T-helper 22 cell (primary cell): ENCODE data around the gene ATP6AP2.
"Not testable (repeated sequence)": the region's sequence is repeated elsewhere in the genome, so short reads cannot be mapped to it uniquely, and the experiment has no call there.

ENCODE experiments used
- DNase-seq: peaks from one replicate; pipeline ENCODE4 v3.0.0-alpha.2; 2020; ENCODE audit warnings: low read depth

ATP6AP2 gene

GRCh38 chrX:40576291-40576690 is 4.5 kb upstream of the ATP6AP2 start:
- DNase-seq, result no peak

GRCh38 chrX:40578039-40578695 is 2.6 kb upstream of the ATP6AP2 start:
- DNase-seq, result no peak

DNA sequence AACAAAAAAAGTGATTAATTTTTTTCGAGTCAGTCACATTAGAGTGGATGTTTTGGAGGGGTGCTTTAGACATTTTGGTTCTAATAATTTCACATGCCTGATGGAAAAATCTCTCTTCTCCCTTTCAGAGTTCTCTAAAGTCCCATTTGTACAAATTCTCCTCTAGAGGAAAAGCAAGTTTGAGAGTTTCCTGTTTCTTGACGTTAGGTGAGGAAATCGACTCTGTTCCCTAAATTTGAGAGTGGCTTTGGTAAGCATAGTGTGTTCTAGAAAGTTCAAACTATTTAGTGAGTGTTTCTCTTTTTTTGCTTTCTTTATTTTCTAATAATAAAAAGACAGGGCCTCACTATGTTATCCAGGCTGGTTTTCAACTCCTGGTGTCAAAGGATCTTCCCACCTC is 1.6 kb upstream of the ATP6AP2 start:
- no peak for DNase-seq

DNA sequence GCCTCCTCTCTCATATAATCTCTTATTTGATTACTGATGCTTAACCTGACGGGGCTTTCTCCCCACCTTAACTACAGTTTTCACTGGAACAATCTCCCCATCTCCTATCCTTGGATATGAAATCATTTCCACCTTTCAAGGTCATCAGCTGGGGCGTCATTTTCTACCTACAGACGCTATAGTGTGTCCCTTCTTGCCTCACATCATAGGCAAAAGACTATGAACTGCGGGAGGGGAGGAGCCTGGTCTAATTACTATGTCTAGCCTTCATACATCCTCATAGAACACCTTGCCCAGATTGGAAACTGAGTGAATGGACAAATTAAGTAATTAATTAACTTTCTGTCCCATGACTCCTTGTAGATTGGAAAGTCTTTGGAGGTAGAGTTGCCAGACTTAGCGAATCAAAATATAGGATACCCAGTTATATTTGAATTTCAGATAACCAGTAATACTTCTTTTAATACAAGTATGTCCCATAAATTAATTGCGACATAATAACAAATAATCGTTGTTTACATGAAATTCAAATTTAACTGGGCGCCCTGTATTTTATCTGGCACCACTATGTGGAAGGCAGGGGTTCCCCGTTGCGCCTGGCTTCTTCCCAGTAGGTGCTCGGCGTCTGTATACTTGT is 752 bp upstream of the ATP6AP2 start:
- DNase-seq, result no peak

DNA sequence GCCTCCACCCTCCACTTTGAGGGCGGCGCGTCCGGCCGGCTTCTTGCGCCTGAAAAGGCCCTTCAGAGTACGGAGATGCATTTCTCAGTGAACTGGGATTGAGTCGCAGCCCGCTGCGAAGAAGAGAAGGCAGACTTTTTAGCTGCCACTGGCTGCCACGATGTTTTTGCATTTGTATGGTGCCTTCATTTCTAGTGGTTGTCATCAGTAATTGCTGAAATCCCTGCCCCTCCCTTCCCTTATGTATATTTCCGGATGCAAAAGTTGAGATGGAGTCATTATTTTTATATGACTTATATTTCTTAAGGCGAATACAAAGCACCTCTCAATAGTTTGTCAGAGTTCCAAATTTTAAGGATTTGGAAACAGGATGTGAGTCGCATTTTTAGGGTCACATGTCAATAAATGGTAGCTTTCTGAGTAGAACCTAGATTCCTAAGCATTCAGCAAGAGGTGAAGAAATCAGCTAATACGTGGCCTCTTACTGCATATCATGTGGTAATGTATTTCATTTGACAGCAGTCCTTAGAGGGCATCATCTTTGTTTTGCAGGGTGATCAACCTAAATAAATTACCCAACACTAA is 658 bp downstream of the ATP6AP2 start:
- no peak for DNase-seq

DNA sequence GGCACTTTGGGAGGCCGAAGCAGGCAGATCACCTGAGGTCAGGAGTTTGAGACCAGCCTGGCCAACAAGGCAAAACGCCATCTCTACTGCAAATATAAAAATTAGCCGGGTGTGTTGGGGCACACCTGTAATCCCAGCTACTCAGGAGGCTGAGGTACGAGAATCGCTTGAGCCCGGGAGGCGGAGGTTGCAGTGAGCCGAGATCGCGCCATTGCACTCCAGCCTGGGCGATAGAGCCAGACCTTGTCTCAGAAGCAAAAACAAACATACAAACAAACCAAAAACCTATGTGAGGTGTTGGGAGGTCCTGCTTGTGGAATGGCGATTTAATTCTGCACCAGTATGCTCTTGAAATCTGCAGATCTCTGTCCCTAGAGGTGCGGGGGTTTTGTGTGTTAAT is 1.4 kb downstream of the ATP6AP2 start:
- DNase-seq, result not testable (repeated sequence)

GRCh38 chrX:40582811-40583210 is 2.0 kb downstream of the ATP6AP2 start:
- no peak for DNase-seq

DNA sequence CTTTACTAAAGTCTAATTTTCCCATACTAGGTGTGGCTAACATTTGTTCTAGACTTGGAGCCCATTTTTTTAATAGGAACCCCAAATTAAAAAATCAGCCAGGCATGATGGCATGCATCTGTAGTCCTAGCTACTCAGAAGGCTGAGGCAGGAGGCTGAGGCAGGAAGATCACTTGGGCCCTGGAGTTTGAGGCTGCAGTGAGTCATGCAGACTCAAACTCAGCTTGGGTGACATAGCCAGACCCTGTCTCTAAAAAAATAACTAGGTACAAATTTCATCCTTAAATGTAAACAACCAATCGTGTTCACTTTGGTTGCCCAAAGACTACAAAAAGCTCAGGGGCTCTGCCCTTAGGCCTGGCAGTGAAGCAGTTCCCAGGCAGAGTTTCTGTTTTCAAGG is 6.9 kb downstream of the ATP6AP2 start:
- DNase-seq, result not testable (repeated sequence)

GRCh38 chrX:40589616-40590321 is 9.0 kb downstream of the ATP6AP2 start:
- DNase-seq, result not testable (repeated sequence)

DNA sequence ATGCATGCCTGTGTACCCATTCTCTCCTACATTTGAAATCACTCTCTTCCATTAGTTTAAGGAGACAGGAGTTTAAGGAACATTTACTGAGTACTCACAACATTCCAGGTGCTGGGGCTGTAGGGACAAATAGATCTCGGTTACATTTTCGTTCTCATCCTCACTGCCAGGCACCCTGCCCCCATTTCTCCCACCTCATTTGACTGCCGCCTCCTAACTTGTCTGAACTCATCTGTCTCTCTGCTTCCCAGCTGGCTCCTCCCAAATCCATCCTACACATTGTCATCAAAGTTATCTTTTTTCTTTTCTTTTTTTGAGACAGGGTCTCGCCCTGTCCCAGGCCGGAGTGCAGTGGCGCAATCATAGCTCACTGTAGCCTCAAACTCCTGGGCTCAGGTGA is 22.7 kb downstream of the ATP6AP2 start:
- no peak for DNase-seq

- DNase-seq, result no peak
These were observed 26.6 kb downstream of the ATP6AP2 start for GRCh38 chrX:40607381-40607780.

DNA sequence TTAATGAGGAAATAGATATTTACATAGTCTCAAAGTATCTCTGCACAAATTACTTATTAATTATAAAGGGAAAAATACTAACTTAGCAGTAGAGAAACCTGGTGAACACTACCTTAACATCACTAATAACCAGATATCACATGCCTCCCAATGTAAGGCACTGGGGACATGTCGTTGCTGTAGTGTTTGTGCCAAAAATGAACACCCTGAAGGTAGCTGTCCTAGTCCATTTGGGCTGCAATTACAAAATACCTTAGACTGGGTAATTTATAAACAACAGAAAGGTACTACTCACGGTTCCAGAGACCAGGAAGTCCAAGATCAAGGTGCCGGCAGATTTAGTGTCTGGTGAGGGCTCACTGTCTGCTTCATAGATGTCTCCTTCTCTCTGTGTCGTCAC is 31.7 kb downstream of the ATP6AP2 start:
- DNase-seq, result no peak

GRCh38 chrX:40615976-40616375 is 35.2 kb downstream of the ATP6AP2 start:
- no peak for DNase-seq

DNA sequence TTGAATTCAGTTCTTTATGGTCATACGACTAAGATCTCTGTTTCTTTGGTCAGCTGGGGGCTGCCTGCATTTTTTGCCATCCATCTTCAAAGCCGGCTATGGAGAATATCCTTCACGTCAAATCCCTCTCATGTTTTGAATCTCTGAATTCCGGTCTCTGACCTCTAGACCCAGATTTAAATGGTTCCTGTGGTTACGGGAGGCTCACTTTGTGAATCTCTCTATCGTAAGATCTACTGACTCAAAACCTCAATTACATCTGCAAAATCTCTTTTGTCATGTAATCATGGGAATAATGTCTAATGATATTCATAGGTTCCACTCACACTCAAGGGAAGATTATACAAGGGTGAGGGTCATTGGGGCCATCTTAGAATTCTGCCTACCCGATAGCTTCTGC is 36.8 kb downstream of the ATP6AP2 start:
- DNase-seq, result no peak

DNA sequence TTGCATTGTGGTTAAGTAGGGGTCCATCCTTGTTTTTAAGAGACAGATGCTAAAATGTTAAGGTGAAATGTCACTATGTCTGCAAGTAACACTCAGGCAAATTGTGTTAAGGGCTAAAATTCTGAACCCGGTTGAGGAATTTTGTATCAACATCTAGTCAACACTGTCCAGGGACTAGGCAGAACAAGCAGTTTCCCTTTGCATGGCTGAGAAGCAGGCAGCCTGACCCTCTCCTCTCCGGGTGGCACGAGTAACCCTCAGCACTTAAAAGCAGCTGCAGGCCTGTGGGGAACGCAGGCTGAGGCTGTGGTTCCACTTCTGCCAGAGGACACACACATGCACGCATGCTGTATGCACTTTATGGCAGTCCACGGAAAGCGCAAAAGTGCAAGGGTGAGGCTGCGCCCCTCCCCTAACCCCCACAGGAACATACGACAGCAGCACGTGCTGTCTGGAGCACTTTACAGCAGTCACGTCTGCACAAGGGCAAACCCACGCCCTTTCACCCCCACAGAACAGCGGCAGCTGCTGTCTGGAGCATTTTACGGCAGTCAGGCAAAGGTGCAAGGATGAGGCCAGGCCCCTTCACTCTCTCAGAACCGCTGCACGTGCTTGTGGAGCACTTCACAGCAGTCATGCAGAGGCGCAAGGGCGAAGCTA is 41.8 kb downstream of the ATP6AP2 start:
- DNase-seq, result no peak

DNA sequence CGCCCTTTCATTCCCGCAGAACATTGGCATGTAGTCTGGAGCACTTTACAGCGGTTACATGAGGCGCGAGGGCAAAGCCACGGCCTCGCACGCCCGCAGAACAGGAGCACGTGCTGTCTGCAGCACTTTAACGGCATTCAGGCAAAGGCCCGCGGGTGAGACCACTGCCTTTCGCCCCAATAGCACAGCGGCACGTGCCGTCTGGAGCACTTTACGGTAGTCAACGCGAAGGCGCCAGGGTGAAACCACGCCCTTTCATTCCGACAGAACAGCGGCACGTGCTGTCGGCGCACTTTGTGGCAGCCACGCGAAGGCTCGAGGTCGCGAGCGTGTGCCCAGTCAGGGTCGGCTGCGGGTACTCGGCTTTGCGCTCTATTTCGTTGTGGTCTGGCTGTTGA is 42.4 kb downstream of the ATP6AP2 start, which contains the start of gene MPC1L:
TSS of gene MPC1L (plus strand) at position 290 of the 398 bp plus-strand sequence. CDS start 138 bp downstream, outside the sequence.
- no peak for DNase-seq

GRCh38 chrX:40623665-40624064 is 42.9 kb downstream of the ATP6AP2 start:
- DNase-seq, result no peak

GRCh38 chrX:40625294-40625693 is 44.5 kb downstream of the ATP6AP2 start:
- no peak for DNase-seq

- DNase-seq, result no peak
These were observed 47.7 kb downstream of the ATP6AP2 start for GRCh38 chrX:40628506-40628905.

DNA sequence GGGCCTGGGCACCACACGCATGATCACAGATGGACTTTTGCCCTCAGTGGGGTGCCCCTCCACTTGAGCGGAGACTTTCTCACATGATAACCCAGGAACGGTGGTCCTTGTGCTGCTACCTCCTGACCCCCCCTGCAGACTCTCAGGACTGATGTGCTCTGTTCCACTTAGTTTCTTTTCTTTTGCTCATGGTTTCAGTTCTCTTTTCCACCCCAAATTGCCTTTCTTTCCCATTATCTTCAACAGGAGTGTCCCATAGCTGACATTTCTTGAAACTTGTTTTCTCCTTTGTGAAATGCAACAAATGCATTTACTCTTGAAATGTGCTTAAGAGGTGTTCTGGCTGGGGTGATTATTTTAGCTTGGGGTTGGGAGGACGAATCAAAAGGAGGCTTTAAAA is 51.4 kb downstream of the ATP6AP2 start:
- DNase-seq, result no peak

GRCh38 chrX:40637687-40638086 is 56.9 kb downstream of the ATP6AP2 start:
- no peak for DNase-seq

DNA sequence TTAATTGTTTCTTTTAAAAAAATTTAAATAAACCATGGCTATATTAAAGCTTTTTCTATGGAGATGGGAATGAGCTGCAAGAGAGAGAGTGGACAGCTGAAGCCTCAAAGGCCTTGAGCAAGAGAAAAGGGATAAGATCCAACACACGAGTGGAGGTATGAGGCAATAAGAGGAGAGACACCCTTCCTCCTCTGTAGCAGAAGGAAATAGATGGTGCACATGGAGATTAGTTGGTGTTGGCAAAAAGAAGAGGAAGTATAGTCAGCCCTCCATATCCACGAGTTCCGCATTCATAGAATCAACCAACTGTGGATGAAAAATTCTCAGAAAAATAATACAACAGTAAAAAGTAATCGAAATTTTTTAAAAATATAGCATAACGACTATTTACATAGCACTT is 63.4 kb downstream of the ATP6AP2 start:
- no peak for DNase-seq
